OCI-LY1 (cell line): ENCODE measurements around the gene P4HB.
"Not testable (repeated sequence)": the region's sequence is repeated elsewhere in the genome, so short reads cannot be mapped to it uniquely, and the experiment has no call there.

ENCODE experiments used
- H2AFZ ChIP-seq: fragments of 200-600 bp; sonication (generic), shearing (Covaris generic); 2 replicates; pipeline ENCODE4 v1.6.0; 2014; ENCODE audit warnings: antibody characterized with exemption, mild to moderate bottlenecking, low read length
- H3F3A ChIP-seq: fragments of 200-600 bp; sonication (generic), shearing (Covaris generic); 2 replicates; pipeline ENCODE4 v1.6.0; 2014; ENCODE audit warnings: mild to moderate bottlenecking, antibody characterized with exemption, low read length, moderate library complexity; ENCODE audit not compliant: insufficient read depth
- H3K27ac ChIP-seq: fragments of 200-600 bp; sonication (generic); 2 replicates; pipeline ENCODE4 v1.5.1; 2014; ENCODE audit warnings: low read length, mixed run types, mild to moderate bottlenecking, low read depth; ENCODE audit not compliant: poor library complexity, severe bottlenecking
- H3K27me3 ChIP-seq: fragments of 200-600 bp; sonication (generic); 2 replicates; pipeline ENCODE4 v1.6.0; 2014; ENCODE audit warnings: antibody characterized with exemption, mild to moderate bottlenecking, low read length, moderate library complexity; ENCODE audit not compliant: insufficient read depth
- H3K36me3 ChIP-seq: fragments of 200-600 bp; sonication (generic); 2 replicates; pipeline ENCODE4 v1.6.1; 2014; ENCODE audit warnings: mild to moderate bottlenecking, antibody characterized with exemption, low read length, moderate library complexity, mixed read lengths; ENCODE audit not compliant: insufficient read depth
- H3K4me1 ChIP-seq: fragments of 200-600 bp; sonication (generic); 2 replicates; pipeline ENCODE4 v1.5.1; 2014; ENCODE audit warnings: mild to moderate bottlenecking, low read length, moderate library complexity; ENCODE audit not compliant: insufficient read depth, severe bottlenecking
- H3K4me2 ChIP-seq: fragments of 200-600 bp; sonication (generic), shearing (Covaris generic); 2 replicates; pipeline ENCODE4 v1.6.1; 2014; ENCODE audit warnings: low read length
- H3K4me3 ChIP-seq: fragments of 200-600 bp; sonication (generic); 2 replicates; pipeline ENCODE4 v1.5.1; 2014; ENCODE audit warnings: low read length, low read depth, mild to moderate bottlenecking, mixed read lengths; ENCODE audit not compliant: poor library complexity, severe bottlenecking
- H3K79me2 ChIP-seq: fragments of 200-600 bp; shearing (Covaris generic); 2 replicates; pipeline ENCODE4 v1.6.1; 2016; ENCODE audit warnings: mixed run types, low read length, mixed read lengths; ENCODE audit not compliant: insufficient read depth
- H3K9ac ChIP-seq: fragments of 200-600 bp; sonication (generic), shearing (Covaris generic); 2 replicates; pipeline ENCODE4 v1.6.1; 2014; ENCODE audit warnings: mild to moderate bottlenecking, low read length, mixed read lengths
- H3K9me2 ChIP-seq: fragments of 200-600 bp; sonication (generic), shearing (Covaris generic); 2 replicates; pipeline ENCODE4 v1.6.1; 2014; ENCODE audit warnings: low read depth, mild to moderate bottlenecking, low read length, mixed read lengths
- H3K9me3 ChIP-seq: fragments of 200-600 bp; shearing (Covaris generic); 2 replicates; pipeline ENCODE4 v1.6.1; 2014; ENCODE audit warnings: low read length, mixed read lengths
- H4K20me1 ChIP-seq: fragments of 200-600 bp; sonication (generic), shearing (Covaris generic); 2 replicates; pipeline ENCODE4 v1.6.0; 2016; ENCODE audit warnings: mild to moderate bottlenecking, low read length; ENCODE audit not compliant: insufficient read depth
- EZH2 ChIP-seq: fragments of 200-600 bp; sonication (generic), shearing (Covaris generic); IDR thresholded peaks from 2 replicates; pipeline ENCODE4 v1.8.0; 2017; ENCODE audit warnings: borderline replicate concordance, mixed run types, mild to moderate bottlenecking, antibody characterized with exemption, low read length, moderate library complexity, mixed read lengths
- TF ChIP-seq, protein P1 (sequence below): fragments of 200-600 bp; sonication (generic), shearing (Covaris generic); IDR thresholded peaks from 2 replicates; pipeline ENCODE4 v1.5.1; 2017; ENCODE audit warnings: mild to moderate bottlenecking, antibody characterized with exemption, low read length, moderate library complexity, mixed read lengths

The P4HB gene

DNA sequence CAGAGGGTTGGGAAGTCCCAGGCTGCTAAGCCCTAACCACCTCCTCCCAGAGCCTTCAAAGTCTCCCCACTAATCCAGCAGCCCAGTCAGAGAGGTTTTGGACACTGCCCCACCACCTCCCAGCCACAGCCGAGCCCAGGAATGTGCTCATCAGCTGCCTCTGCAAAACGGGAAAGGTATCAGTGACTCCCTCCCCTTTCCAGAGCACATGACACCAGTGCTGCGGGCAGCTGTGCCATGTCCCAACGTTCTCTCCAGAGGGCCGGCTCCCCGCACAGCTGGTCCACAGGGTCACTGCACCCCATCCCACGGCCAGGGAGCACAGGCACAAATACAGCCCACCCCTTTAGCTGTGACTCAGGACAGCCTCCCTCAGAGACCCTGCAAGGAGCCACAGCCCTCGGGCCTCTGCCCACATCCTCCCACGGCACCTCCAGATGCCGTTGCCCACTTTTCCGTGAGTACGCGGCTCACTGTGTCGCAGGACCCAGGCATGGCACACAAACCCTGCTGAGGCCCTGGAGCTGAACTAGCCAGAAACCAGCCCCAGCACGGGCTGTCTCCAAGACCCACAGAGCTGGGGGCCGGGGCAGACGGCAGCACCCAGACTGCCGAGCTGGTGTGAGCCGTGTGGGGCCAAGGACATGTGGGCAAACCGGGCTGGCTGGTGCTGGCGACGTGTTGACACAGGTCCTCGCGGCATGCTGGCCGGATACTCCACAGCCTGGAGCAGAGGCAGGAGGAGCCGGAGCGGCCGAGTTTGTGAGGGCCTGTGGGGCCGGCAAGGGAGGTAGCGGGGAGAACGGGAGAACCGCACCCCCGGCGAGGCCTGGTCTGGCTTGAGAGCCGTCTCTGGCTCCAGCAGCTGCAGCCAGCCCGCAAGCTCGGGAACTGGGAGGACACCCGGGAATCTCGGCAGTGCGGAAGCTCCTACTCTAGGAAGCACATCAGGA is 19.2 kb downstream of the P4HB start:
- Histone ChIP-seq H3K27me3 (no peaks in the 10 kb centered on the region), H3F3A (no peaks in the 10 kb centered on the region), H2AFZ (no peak overlapping the region), H3K79me2 (no peaks in the 10 kb centered on the region), H3K4me1 (no peaks in the 10 kb centered on the region), H3K9ac (no peak overlapping the region), H3K9me3 (no peaks in the 10 kb centered on the region), H4K20me1 (no peaks in the 10 kb centered on the region), H3K4me3 (no peak overlapping the region), H3K36me3 (peaks cover 39% of the 10 kb centered on the region), H3K9me2 (no peaks in the 10 kb centered on the region), H3K27ac (no peak overlapping the region), H3K4me2 (no peak overlapping the region)
- TF ChIP-seq, protein P1, sequence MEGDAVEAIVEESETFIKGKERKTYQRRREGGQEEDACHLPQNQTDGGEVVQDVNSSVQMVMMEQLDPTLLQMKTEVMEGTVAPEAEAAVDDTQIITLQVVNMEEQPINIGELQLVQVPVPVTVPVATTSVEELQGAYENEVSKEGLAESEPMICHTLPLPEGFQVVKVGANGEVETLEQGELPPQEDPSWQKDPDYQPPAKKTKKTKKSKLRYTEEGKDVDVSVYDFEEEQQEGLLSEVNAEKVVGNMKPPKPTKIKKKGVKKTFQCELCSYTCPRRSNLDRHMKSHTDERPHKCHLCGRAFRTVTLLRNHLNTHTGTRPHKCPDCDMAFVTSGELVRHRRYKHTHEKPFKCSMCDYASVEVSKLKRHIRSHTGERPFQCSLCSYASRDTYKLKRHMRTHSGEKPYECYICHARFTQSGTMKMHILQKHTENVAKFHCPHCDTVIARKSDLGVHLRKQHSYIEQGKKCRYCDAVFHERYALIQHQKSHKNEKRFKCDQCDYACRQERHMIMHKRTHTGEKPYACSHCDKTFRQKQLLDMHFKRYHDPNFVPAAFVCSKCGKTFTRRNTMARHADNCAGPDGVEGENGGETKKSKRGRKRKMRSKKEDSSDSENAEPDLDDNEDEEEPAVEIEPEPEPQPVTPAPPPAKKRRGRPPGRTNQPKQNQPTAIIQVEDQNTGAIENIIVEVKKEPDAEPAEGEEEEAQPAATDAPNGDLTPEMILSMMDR = no peak
- TF ChIP-seq EZH2 = no peak

DNA sequence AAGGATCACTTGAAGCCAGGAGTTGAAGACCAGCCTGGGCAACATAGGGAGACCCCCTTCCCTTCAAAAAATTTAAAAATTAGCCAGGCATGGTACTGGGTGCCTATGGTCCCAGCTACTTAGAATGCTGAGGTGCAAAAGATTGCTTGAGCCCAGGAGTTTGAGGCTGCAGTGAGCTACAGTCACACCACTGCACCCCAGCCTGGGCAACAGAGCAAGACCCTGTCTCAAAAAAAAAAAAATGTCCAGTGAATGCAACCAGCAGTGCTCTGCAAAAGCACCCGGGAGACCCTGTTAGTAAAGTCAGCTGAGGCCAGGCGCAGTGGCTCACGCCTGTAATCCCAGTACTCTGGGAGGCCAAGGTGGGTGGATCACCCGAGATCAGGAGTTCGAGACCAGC is 20.3 kb downstream of the P4HB start:
- not testable (repeated sequence) for H3K27me3 ChIP-seq, H3K79me2 ChIP-seq, H4K20me1 ChIP-seq, H3K4me3 ChIP-seq, H3K4me2 ChIP-seq, H3K9me3 ChIP-seq, H3K9me2 ChIP-seq, H3K9ac ChIP-seq, H3F3A ChIP-seq, H3K27ac ChIP-seq, H2AFZ ChIP-seq, H3K4me1 ChIP-seq
- peaks cover 28% of the 10 kb centered on the region for H3K36me3 ChIP-seq

DNA sequence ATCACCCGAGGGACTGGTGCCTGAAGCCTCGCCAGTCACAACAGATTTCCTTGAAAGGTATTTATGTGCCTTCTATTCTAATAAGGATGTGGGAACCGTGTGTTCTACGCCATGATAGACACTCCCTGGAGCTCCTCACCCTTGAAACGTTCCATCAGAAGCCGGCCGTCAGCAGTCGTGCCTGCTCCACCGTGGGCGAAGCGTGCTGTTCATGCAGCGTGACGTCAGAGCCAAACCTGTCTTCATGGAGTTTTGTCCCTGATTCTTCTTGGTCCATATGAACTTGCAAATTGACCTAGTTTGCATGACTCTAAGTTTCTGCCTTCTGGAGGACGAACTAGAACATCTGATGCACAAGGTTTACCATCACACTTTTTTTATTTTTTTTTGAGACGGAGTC is 21.0 kb downstream of the P4HB start:
- Histone ChIP-seq H3K9me2 (no peaks in the 10 kb centered on the region), H3K9ac (no peak overlapping the region), H3K4me3 (no peak overlapping the region), H3K9me3 (no peaks in the 10 kb centered on the region), H3K4me2 (no peak overlapping the region), H3K4me1 (peaks cover 6% of the 10 kb centered on the region), H3K36me3 (peaks cover 21% of the 10 kb centered on the region), H2AFZ (no peak overlapping the region), H4K20me1 (no peaks in the 10 kb centered on the region), H3K27ac (no peak overlapping the region), H3K27me3 (no peaks in the 10 kb centered on the region), H3K79me2 (no peaks in the 10 kb centered on the region), H3F3A (no peaks in the 10 kb centered on the region)
- TF ChIP-seq, protein P1 = no peak
- TF ChIP-seq EZH2 = no peak
